H1 (cell line): Measurements from ENCODE around the gene DNAH8. TPM values are rescaled to one million over a fixed set of nuclear protein-coding genes. Genes with fewer than 3 reads are reported as not detected.

Experiments used
- CTCF ChIP-seq, 3 experiments: IDR thresholded peaks; 1 replicate in 2 of 3; 2 replicates in 1 of 3; pipeline versions ENCODE4 v1.5.1 to v1.6.1; 2011; ENCODE audit warnings: low read length in 3 of 3, mild to moderate bottlenecking in 3 of 3, inconsistent platforms in 2 of 3, low read depth in 1 of 3, moderate library complexity in 1 of 3; ENCODE audit not compliant: insufficient read depth in 1 of 3; ENCODE audit errors: control extremely low read depth in 1 of 3
- RXRA ChIP-seq: IDR thresholded peaks from 2 replicates; pipeline ENCODE4 v1.6.1; 2011; ENCODE audit warnings: low read depth, mild to moderate bottlenecking, low read length, moderate library complexity; ENCODE audit not compliant: insufficient read depth
- SAP30 ChIP-seq: fragments of 300-600 bp; sonication (generic); IDR thresholded peaks from 2 replicates; pipeline ENCODE4 v1.7.1; 2012; ENCODE audit warnings: low read length, moderate library complexity, mild to moderate bottlenecking, inconsistent platforms; ENCODE audit not compliant: insufficient read depth, insufficient replicate concordance
- SUZ12 ChIP-seq: fragments of 200-600 bp; sonication (generic); IDR thresholded peaks from 2 replicates; pipeline ENCODE4 v1.6.1; 2012; ENCODE audit warnings: mild to moderate bottlenecking, inconsistent platforms, low read length, moderate library complexity, mixed read lengths
- TAF1 ChIP-seq: IDR thresholded peaks from 2 replicates; pipeline ENCODE4 v1.6.1; 2011; ENCODE audit warnings: mild to moderate bottlenecking, low read depth, low read length
- polyA plus RNA-seq, 7 experiments: library from polyadenylated mRNA; depleted of rRNA in 3 of 7; stranded (reverse) in 5 of 7; unstranded in 2 of 7; fragments of >200 nt in 5 of 7; fragments of 200-250 nt in 2 of 7; gene quantifications; 1 replicate in 5 of 7; 2 replicates in 1 of 7; 4 replicates in 1 of 7; pipeline versions ENCODE4 v1.2.1 to v1.2.3, GENCODE V29; 2011 to 2013; ENCODE audit warnings: missing spikeins in 2 of 7, mixed read lengths in 2 of 7
- total RNA-seq: library from RNA; stranded (reverse); fragmentation: NEBNext Ultra II Directional; extraction: Animal tissue kit (Norgen Biotek cat#: 25700); gene quantifications from 2 replicates; pipeline ENCODE4 v1.2.1, GENCODE V29; 2021

DNAH8 gene
- total and polyA plus RNA-seq, 2 of the 8 experiments (the other 6 are each of a cell fraction or from before 2014, with no cell fraction given), result under 0.01 TPM; not detected in 1

GRCh38 chr6:38907264-38907663, 192.2 kb downstream of the DNAH8 start (continued):
- TF ChIP-seq CTCF (IDR thresholded peaks at IDR 0.05; ENCODE audit: control extremely low read depth in 1 of 3, insufficient read depth in 1 of 3, low read depth in 1 of 3, low read length in 3 of 3) (no peak), RXRA (no peak), SUZ12 (no peak), TAF1 (no peak), SAP30 (no peak)
